ENCODE measurements around the gene BORCS8. TPM values are rescaled to one million over a fixed set of nuclear protein-coding genes. Genes with fewer than 3 reads are reported as not detected.

The BORCS8 gene
- total RNA-seq, 1 experiment from 2014 or later, result 37.7 TPM

GRCh38 chr19:19145281-19145680 lies 46.7 kb downstream of the BORCS8 start:
- Mint-ChIP-seq H3K27me3 (ENCODE audit: insufficient read depth, unreplicated experiment) (no peaks in the 10 kb centered on the region), H3K36me3 (ENCODE audit: insufficient read depth, unreplicated experiment) (no peaks in the 10 kb centered on the region), H3K4me1 (ENCODE audit: low read depth, unreplicated experiment) (no peaks in the 10 kb centered on the region), H3K4me3 (ENCODE audit: unreplicated experiment) (no peak overlapping the region), H3K9me3 (ENCODE audit: unreplicated experiment) (no peaks in the 10 kb centered on the region), H3K27ac (ENCODE audit: unreplicated experiment) (no peak overlapping the region)
- intact Hi-C loops (cut with micrococcal nuclease; ENCODE audit: unreplicated experiment), result no loop called here
- Histone ChIP-seq H3K4me1 (no peaks in the 10 kb centered on the region), H3K4me3 (ENCODE audit: low read depth, low read length) (no peak overlapping the region), H3K27me3 (replicated peaks; ENCODE audit: control insufficient read depth, insufficient read depth, low read length) (no peaks in the 10 kb centered on the region), H3K9me3 (no peaks in the 10 kb centered on the region), H3K36me3 (ENCODE audit: control insufficient read depth, insufficient read depth, low read length) (no peaks in the 10 kb centered on the region)
- ChIA-PET CTCF (interaction anchor here (0.5 to 1.0 kb wide), 5 partner anchors 8 to 208 kb away, joined by 3 to 7 read pairs (median 3); no protein-coding TSS in a partner anchor), POLR2A (no interaction called here)
- BruUV-seq (replicated peaks), result no TSS peak
- no peak for DNase-seq
- TF ChIP-seq CTCF (IDR thresholded peaks at IDR 0.05; ENCODE audit: insufficient read depth in 1 of 2, low read depth in 1 of 2, low read length in 1 of 2, severe bottlenecking in 1 of 2, unreplicated experiment in 1 of 2), result no peak

GRCh38 chr19:19142347-19142746 lies 49.6 kb downstream of the BORCS8 start:
- CTCF ChIA-PET, result no interaction called here
- BruUV-seq (replicated peaks), result no TSS peak
- Histone ChIP-seq H3K36me3 (ENCODE audit: control insufficient read depth, insufficient read depth, low read length) (no peaks in the 10 kb centered on the region), H3K9me3 (no peaks in the 10 kb centered on the region), H3K4me1 (no peaks in the 10 kb centered on the region), H3K27me3 (replicated peaks; ENCODE audit: control insufficient read depth, insufficient read depth, low read length) (no peaks in the 10 kb centered on the region), H3K4me3 (ENCODE audit: low read depth, low read length) (no peak overlapping the region)
- intact Hi-C loops (cut with micrococcal nuclease; ENCODE audit: unreplicated experiment), result no loop called here
- POLR2A ChIA-PET, result no interaction called here
- Mint-ChIP-seq H3K4me3 (ENCODE audit: unreplicated experiment) (no peak overlapping the region), H3K27ac (ENCODE audit: unreplicated experiment) (no peak overlapping the region), H3K36me3 (ENCODE audit: insufficient read depth, unreplicated experiment) (peaks cover 7% of the 10 kb centered on the region), H3K9me3 (ENCODE audit: unreplicated experiment) (no peaks in the 10 kb centered on the region), H3K27me3 (ENCODE audit: insufficient read depth, unreplicated experiment) (no peaks in the 10 kb centered on the region), H3K4me1 (ENCODE audit: low read depth, unreplicated experiment) (no peaks in the 10 kb centered on the region)
- DNase-seq, result no peak
- TF ChIP-seq CTCF (IDR thresholded peaks at IDR 0.05; ENCODE audit: insufficient read depth in 1 of 2, low read depth in 1 of 2, low read length in 1 of 2, severe bottlenecking in 1 of 2, unreplicated experiment in 1 of 2), result no peak

GRCh38 chr19:19140476-19140875 lies 51.5 kb downstream of the BORCS8 start:
- CTCF ChIA-PET, result no interaction called here
- no peak for TF ChIP-seq CTCF (IDR thresholded peaks at IDR 0.05; ENCODE audit: insufficient read depth in 1 of 2, low read depth in 1 of 2, low read length in 1 of 2, severe bottlenecking in 1 of 2, unreplicated experiment in 1 of 2)
- Histone ChIP-seq H3K27me3 (replicated peaks; ENCODE audit: control insufficient read depth, insufficient read depth, low read length) (no peaks in the 10 kb centered on the region), H3K4me3 (ENCODE audit: low read depth, low read length) (no peak overlapping the region), H3K4me1 (no peaks in the 10 kb centered on the region), H3K9me3 (no peaks in the 10 kb centered on the region), H3K36me3 (ENCODE audit: control insufficient read depth, insufficient read depth, low read length) (no peaks in the 10 kb centered on the region)
- intact Hi-C loops (cut with micrococcal nuclease; ENCODE audit: unreplicated experiment), result no loop called here
- Mint-ChIP-seq H3K4me1 (ENCODE audit: low read depth, unreplicated experiment) (no peaks in the 10 kb centered on the region), H3K9me3 (ENCODE audit: unreplicated experiment) (no peaks in the 10 kb centered on the region), H3K4me3 (ENCODE audit: unreplicated experiment) (no peak overlapping the region), H3K36me3 (ENCODE audit: insufficient read depth, unreplicated experiment) (peaks cover 7% of the 10 kb centered on the region), H3K27me3 (ENCODE audit: insufficient read depth, unreplicated experiment) (no peaks in the 10 kb centered on the region), H3K27ac (ENCODE audit: unreplicated experiment) (no peak overlapping the region)
- BruUV-seq (replicated peaks), result no TSS peak
- POLR2A ChIA-PET, result no interaction called here
- no peak for DNase-seq
